GM19023 (cell line): Measurements from ENCODE around the gene ANXA3.

Experiments
- ATAC-seq: cut with Tn5 transposase; IDR thresholded peaks from one replicate; pipeline ENCODE4 v1.9.1; 2021; ENCODE audit warnings: mild to moderate bottlenecking, moderate library complexity; ENCODE audit not compliant: unreplicated experiment

The ANXA3 gene

DNA sequence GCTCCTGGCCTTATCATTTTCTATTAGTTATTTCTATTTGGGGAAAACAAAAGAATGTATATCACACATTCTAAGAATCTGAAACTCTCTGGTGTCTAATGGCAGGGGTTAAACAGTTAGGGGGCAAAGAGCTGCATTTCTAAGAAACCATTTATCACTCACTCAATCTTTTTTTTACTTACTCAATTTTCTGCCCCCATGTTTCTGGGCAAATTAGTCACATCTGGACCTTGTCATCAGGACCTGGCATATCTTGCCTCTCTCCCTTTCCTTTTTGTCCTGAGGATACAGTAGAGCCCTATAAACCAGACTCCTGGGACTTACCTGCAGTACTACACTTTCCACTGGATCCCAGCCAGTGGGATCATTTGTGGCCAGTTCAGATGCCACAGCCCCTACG is 89.1 kb downstream of the ANXA3 start:
- no peak for ATAC-seq

DNA sequence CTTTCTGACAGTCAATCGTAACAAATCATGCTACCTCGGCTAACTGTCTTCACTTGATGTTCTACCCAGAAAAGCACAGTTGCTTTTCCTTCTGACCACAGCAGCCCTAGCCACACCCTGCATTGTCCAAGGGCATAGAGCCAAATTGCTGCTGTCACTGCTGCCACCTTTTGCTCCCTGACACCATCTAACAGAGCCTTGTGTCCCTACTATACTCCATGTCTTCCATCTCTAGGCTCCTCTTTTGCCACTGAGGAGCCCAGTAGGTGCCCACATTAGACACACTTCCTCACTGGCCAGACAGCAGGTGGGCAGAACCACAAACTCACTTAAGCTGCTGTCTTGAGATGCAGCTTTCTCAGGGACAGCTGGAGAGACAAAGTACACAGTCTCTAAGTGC is 91.4 kb downstream of the ANXA3 start:
- no peak for ATAC-seq

DNA sequence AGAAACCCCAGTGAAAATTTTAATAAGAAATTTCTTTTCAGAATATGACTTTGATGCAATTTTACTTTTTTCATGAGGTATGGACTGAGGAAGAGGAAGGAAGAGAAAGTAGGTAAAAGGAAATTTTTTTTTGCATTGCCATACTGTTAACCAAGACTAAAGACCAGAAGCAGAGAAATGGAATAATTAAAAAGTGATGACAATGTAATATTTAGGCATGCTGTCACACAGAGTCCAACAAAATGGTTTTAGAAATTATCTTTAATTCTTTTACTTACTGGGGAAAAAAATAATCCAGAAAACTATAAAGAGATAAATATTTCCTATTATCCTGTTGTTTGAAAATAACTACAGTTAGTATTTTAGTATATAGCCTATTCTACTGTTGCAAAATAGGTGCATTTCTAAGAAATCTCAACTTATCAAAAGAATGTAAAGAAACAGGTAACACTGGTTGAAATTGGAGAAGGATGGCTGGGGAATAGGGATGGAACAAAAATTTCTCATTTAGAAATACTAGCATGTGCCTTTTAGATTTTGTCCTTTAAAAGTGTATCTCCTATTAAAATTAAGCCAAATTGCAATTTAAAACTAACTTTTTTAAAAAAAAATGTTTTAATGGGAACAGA is 92.6 kb downstream of the ANXA3 start:
- no peak for ATAC-seq

DNA sequence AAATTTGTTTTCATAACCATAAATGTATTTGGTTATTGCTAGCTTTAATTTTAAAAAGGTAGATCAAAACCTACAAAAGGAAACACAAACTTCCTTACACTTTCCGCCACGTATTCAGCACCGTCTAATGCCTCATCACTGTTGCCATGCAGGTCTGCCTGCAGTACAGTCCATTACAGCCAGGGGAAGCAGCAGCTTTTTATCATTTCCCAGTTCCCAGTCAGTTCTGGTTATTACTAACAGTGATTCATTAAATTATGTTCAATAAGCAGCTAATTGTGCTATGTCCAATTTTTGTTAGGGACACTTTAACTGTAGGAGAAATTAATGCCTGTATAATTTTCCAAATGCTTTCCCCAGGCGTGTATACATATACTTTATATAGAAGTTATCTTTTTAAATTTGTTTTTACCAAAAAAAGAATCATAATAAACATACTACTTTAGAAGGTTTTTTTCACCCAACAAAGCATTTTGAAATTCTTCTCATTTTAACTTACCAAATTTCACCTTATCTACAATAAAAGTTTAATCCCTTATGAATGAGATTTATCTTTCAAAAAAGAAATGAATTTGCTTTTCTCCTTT is 93.3 kb downstream of the ANXA3 start:
- peak; percentile 94 for ATAC-seq

DNA sequence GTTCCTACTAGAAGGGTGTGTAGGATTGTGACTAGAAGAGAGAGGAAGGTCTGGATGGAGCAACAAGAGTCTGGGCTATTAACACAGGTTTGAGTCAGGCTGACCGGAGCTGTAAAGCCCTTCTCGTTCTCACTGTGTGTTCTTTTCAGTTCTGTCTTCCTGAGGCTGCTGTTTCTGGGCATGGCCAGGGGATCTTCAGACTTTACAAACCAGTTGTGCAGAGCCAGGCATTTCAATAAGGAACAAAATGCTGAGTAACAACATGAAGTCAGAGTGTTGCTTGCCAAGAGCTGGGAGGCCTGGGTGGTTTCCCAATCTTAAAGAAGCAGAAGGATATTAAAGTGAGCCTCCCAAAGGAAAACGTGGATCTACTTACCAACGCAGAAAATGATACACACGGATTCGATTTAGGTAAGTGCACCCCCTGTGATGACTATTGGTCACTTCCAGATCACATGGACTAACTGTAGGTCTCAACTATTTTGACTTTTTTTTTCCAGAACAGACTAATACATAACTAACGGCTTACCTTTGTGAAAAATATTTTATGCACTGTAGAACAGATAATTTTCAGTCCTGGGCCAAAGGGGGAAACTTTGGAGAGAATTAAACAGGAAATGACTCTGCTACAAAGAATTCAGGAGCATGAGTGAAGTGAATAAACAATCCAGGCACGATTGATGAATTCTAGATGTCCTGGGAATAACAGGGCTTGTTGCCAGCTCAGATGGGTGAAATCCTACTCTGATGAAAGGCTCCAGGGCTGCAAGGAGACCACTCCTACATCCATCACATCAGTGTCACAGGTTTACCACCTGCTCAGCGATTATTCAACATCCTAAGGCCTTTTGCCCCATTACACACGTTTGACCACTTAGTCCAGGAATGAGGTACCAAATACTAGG is 94.5 kb downstream of the ANXA3 start:
- ATAC-seq, result no peak

DNA sequence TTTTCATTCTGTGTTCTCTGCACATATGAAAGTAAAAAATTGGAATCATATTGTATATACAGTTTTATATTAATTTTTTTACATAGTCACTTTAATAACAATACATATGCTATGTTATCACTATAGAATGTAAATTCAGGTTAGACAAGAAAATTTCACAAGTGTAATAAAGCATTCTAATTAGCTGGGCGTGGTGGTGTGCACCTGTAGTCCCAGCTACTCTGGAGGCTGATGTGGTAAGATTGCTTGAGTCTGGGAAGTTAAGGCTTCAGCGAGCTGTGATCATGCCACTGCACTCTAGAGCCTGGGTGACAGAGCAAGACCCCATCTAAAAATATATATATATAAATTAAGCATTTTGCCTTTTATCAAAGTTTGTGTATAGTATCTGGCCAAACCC is 95.7 kb downstream of the ANXA3 start:
- no peak for ATAC-seq

DNA sequence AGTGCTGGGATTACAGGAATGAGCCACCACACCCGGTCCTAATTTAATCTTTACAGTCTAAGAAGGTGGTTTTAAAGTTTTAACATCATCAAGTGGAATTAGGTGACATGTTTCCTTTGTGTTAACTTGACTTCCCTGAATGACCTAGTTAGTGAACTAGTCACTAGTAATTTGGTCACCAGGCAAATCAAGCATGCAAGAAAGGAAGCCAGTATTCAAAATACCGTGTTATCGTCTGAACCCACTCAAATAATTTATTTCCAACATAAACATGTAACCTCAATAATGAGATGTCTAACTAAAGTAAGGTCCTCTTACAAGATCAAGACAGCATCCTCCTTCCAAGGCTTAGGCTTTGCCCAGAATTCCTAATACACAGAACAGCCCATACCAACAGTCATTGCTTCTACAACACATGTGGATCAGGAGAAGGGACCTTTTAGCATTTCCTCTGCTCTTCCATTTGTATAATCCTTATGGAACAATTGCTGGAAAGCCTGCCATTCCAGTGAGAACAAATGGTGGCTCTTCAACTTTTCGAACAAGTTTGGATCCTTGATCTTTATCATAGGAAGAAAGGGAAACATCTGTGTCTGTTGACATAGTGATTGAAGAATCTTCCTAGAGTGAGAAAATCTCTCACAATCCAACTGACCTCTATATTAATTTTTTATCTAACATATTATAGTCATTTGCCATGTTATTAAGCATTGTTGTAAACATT is 97.2 kb downstream of the ANXA3 start:
- ATAC-seq, result no peak

DNA sequence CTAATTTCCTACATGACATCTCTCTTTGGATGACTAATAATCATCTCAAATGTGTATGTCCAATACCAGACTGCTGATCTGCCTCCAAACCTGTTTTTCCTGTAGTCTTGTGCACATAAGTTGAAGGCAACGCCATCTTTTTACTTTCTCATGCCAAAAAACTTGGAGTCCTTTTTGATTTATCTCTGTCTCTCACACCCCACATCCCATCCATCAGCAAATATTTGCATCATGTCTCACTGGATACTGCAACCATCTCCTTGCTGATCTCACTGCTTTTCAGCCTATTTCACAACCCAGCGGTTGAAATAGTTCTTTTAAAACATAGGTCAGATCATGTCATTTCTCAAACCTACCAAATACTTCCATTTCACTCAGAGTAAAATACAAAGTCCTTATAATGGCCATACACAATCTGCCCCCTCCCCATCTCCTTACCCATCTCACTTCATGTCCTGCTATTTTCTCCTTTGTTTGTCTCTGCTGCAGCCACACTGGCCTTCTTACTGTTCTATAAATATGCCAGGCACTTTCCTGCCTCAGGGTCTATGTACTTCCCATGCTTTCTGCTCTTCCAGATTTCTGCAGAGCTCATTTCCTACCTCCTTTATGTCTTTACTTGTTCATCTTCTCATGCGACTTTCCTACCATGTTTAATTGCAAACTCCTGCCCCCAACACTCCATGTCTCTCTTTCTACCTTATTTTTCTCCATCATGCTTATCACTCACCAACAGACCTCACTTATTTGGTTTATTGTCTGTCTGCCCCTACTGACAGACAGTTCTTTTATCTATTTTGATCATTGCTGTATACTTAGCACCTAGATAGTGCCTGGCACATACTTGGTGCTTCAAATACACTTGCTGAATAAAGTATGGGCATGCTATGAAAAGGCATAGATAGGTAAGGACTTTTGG is 98.8 kb downstream of the ANXA3 start:
- ATAC-seq, result no peak

DNA sequence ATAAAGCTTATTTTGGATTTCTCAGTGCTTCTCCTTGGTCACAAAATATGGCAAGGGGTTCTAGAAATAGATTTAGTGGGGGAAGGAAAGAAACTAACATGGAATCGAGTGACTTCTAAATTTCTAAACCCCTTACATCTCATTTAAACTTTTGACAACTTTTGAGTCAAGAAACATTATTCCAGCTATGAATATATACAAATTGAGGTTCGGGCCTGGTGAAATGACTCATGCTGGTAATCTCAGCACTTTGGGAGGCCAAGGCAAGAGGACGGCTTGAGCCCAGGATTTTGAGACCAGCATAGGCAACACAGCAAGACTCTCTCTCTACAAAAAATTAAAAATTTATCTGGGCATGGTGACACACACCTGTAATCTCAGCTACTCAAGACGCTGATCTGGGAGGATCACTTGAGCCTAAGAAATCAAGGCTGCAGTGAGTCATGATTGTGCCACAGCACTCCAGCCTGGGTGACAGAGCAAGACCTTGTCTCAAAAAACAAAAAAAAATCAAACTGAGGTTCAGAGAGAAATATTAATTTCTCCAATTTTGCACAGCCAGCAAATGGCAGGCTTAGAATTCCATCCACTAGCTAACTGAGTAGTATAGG is 99.8 kb downstream of the ANXA3 start:
- no peak for ATAC-seq

DNA sequence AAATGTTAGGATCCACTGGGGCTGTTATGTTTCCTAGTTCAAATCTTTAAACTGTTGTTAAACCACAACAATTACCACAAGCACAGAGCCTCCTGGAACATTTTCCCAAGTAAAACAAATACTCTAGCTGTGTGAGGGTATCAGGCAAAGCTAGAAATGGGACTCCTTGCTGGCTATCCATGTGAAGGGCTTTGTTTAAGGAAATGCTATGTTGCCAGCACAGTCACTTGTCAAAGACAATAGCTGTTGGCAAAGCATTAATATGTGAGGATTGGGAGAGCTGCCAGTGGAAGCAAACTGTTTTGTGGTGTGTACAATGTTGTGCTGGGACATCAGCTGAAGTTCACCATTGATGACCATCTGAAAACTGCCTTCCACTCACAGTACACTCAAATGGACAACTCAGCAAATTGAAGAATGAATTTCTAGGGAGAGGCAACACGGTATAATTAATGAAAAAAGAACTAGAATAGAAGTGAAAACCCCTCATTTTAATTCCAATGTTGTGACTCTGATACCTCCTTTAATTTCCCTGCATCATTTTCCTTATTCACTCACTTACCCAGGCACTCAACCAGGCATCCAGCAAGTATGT is 100.8 kb downstream of the ANXA3 start:
- no peak for ATAC-seq

DNA sequence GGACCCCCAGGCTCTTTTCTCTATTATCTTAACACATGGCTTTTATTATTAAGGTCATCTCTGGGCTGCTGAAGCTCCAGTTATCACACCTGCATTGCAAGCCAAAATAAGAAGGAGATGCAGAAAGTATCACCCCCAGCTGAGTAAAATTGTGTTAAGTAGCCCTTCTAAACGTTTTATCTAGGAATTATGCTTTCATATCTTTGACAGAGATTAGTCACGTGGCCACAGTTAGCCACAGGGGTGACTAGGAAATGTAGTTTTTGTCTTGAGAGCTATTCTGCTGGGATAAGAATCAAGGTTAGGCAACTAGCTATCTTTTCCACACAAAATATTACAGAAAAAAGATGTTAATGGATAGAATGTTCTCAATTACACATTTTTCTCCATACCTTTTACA is 102.1 kb downstream of the ANXA3 start:
- ATAC-seq, result no peak

DNA sequence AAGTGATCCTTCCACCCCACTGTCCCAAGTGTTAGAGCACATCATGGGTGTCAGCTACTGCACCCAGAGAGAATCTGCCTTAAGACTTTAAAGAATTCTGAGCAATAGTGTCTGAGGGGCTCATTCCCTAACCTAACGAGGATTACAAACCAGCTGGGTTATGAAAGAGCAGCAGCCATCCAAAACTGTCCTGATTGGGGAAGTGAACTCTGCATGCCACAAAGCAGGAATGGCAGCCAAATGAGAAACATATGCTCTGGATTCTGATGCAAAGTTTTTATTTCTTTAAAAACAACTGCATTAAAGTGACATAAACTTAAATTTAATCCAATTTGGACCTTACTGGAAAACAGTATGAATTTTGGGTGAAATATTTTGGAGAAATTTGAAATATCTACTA is 103.2 kb downstream of the ANXA3 start:
- ATAC-seq, result no peak

DNA sequence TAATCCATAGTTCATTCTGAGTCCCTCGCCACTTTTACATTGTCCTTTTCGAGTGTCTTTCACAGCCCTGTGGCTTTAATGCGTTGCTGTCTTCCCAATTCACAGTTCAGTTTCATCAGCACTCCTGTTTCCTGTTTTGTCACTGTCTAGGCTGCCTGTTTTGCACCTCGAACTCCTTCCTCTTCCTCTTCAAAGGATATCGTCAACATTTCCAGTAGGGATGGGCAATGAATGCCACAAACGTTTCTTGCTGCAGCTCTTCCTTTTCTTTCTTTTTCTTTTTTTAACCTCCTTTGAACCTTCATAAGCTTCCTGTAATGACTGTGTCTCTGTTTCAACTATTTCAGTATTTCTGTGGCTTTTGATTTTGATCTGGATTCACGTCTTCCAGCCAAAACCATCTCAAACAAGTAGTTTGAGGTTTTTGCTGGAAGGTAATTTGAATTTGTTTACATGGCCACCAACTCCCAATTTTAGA is 105.4 kb downstream of the ANXA3 start:
- no peak for ATAC-seq

DNA sequence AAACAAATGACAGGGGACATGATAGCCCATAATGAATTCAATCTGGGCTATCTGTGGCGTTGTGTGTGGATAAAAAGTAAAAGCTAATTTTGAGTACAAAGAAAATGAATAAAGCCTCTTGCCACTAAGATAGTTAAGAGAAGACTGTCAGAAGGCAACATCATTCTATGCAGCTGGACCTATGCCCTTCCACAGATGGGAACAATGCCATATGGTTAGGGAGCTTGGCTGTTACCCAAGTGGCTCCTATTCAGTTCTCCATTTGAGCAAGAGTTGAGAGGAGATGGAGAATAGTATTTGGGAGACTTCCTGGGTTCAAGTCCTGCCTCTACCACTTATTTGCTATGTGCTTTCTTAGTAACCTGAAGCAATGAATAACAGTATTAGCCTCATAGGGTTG is 107.7 kb downstream of the ANXA3 start:
- no peak for ATAC-seq

DNA sequence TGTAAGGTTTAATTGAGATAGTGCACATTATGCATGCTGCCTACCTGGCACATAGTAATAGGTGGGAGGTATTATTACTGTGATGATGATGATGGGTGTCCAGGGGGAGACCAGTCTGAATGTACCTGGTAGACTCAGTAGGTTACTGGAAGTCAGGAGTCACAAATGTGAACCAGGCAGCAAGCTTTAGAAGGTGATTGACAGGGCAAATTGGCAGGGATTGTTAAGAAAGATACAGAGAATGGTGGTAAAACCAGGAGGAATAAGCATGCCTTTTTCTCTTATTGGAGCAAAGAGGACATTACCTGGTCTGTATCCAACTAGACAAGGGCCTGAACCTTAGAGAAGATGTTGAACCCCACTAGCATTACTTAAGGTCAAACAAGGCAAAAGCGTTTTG is 108.1 kb downstream of the ANXA3 start:
- no peak for ATAC-seq
